GM13977 (cell line): ENCODE measurements around the gene CUTC.

Experiments used
- DNase-seq: peaks from one replicate; pipeline ENCODE4 v3.0.0; 2012; ENCODE audit warnings: low spot score
- CTCF ChIP-seq: IDR thresholded peaks from 2 replicates; pipeline ENCODE4 v1.5.1; 2012; ENCODE audit warnings: mild to moderate bottlenecking, control low read depth; ENCODE audit not compliant: insufficient read depth; ENCODE audit errors: extremely low read depth, missing control alignments
- in situ Hi-C: fragments of 300-500 bp; cut with MboI; formaldehyde crosslinking; loops from one replicate; pipeline ENCODE4 v1.12.0; 2022; ENCODE audit warnings: low sequenced_read_pairs, low pct_unique_long_range_greater_than_20kb, mixed read lengths, inconsistent platforms; ENCODE audit not compliant: unreplicated experiment

Gene CUTC

GRCh38 chr10:99732033-99732842 lies at the start of gene CUTC, which contains the start of gene COX15:
CUTC (plus strand) TSS chr10:99732234; CDS start chr10:99732349, 115 bp downstream.
COX15 (minus strand) TSS chr10:99732127; CDS start chr10:99732049, 78 bp downstream.
- peak; percentile 92 for DNase-seq
- in situ Hi-C loops = no loop called here
- peak; percentile 43 for TF ChIP-seq CTCF

- TF ChIP-seq CTCF = no peak
- in situ Hi-C loops = no loop called here
- no peak for DNase-seq
These were observed 49.3 kb upstream of the CUTC start for GRCh38 chr10:99682752-99683151.

- no peak for DNase-seq
- in situ Hi-C loops = no loop called here
- TF ChIP-seq CTCF = no peak
These were observed 46.5 kb upstream of the CUTC start for GRCh38 chr10:99685597-99685967.

GRCh38 chr10:99689461-99689860 lies 42.6 kb upstream of the CUTC start:
- in situ Hi-C loops = no loop called here
- no peak for TF ChIP-seq CTCF
- DNase-seq = no peak

DNA sequence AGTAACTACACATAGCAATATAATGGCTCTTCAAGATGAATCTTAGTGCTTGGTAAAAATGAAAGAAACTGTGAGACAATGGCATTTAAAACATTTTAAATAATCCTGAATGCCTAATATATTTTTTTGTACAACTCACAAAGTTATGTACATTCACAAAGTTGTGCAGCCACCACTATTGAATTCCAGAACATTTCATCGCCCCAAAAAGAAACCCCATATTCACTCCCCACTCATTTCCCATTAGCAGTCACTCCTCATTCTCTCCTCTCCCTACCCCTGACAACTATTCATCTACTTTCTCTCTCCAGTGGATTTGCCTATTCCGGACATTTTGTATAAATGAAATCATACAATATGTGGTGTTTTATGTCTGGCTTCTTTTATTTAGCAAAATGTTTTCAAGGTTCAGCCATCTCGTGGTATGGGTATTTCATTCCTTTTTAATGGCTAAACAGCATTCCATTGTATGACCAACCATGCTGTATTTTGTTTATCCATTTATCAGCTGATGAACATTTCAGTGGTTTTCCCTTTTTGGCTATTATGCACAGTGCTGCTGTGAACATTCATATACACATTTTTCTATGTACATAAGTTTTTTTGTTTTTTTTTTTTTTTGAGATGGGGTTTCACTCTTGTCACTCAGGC lies 38.0 kb upstream of the CUTC start:
- no peak for TF ChIP-seq CTCF
- no peak for DNase-seq
- in situ Hi-C loops = no loop called here

- no peak for DNase-seq
- TF ChIP-seq CTCF = no peak
- in situ Hi-C loops = no loop called here
These were observed 36.3 kb upstream of the CUTC start for GRCh38 chr10:99695761-99696160.
